ENCODE data around the gene JAK3. TPM values are rescaled to one million over a fixed set of nuclear protein-coding genes. Genes with fewer than 3 reads are reported as not detected.

The JAK3 gene
- total and polyA plus RNA-seq, 2 of the 8 experiments (the other 6 are each of a cell fraction or from before 2014, with no cell fraction given), result 4.0 to 4.7 TPM

- TF ChIP-seq, protein P1, sequence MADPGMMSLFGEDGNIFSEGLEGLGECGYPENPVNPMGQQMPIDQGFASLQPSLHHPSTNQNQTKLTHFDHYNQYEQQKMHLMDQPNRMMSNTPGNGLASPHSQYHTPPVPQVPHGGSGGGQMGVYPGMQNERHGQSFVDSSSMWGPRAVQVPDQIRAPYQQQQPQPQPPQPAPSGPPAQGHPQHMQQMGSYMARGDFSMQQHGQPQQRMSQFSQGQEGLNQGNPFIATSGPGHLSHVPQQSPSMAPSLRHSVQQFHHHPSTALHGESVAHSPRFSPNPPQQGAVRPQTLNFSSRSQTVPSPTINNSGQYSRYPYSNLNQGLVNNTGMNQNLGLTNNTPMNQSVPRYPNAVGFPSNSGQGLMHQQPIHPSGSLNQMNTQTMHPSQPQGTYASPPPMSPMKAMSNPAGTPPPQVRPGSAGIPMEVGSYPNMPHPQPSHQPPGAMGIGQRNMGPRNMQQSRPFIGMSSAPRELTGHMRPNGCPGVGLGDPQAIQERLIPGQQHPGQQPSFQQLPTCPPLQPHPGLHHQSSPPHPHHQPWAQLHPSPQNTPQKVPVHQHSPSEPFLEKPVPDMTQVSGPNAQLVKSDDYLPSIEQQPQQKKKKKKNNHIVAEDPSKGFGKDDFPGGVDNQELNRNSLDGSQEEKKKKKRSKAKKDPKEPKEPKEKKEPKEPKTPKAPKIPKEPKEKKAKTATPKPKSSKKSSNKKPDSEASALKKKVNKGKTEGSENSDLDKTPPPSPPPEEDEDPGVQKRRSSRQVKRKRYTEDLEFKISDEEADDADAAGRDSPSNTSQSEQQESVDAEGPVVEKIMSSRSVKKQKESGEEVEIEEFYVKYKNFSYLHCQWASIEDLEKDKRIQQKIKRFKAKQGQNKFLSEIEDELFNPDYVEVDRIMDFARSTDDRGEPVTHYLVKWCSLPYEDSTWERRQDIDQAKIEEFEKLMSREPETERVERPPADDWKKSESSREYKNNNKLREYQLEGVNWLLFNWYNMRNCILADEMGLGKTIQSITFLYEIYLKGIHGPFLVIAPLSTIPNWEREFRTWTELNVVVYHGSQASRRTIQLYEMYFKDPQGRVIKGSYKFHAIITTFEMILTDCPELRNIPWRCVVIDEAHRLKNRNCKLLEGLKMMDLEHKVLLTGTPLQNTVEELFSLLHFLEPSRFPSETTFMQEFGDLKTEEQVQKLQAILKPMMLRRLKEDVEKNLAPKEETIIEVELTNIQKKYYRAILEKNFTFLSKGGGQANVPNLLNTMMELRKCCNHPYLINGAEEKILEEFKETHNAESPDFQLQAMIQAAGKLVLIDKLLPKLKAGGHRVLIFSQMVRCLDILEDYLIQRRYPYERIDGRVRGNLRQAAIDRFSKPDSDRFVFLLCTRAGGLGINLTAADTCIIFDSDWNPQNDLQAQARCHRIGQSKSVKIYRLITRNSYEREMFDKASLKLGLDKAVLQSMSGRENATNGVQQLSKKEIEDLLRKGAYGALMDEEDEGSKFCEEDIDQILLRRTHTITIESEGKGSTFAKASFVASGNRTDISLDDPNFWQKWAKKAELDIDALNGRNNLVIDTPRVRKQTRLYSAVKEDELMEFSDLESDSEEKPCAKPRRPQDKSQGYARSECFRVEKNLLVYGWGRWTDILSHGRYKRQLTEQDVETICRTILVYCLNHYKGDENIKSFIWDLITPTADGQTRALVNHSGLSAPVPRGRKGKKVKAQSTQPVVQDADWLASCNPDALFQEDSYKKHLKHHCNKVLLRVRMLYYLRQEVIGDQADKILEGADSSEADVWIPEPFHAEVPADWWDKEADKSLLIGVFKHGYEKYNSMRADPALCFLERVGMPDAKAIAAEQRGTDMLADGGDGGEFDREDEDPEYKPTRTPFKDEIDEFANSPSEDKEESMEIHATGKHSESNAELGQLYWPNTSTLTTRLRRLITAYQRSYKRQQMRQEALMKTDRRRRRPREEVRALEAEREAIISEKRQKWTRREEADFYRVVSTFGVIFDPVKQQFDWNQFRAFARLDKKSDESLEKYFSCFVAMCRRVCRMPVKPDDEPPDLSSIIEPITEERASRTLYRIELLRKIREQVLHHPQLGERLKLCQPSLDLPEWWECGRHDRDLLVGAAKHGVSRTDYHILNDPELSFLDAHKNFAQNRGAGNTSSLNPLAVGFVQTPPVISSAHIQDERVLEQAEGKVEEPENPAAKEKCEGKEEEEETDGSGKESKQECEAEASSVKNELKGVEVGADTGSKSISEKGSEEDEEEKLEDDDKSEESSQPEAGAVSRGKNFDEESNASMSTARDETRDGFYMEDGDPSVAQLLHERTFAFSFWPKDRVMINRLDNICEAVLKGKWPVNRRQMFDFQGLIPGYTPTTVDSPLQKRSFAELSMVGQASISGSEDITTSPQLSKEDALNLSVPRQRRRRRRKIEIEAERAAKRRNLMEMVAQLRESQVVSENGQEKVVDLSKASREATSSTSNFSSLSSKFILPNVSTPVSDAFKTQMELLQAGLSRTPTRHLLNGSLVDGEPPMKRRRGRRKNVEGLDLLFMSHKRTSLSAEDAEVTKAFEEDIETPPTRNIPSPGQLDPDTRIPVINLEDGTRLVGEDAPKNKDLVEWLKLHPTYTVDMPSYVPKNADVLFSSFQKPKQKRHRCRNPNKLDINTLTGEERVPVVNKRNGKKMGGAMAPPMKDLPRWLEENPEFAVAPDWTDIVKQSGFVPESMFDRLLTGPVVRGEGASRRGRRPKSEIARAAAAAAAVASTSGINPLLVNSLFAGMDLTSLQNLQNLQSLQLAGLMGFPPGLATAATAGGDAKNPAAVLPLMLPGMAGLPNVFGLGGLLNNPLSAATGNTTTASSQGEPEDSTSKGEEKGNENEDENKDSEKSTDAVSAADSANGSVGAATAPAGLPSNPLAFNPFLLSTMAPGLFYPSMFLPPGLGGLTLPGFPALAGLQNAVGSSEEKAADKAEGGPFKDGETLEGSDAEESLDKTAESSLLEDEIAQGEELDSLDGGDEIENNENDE (IDR thresholded peaks at IDR 0.05; ENCODE audit: insufficient replicate concordance, low read length), result no peak
- TF ChIP-seq EZH2 (IDR thresholded peaks at IDR 0.05; ENCODE audit: low read depth, low read length, severe bottlenecking) (no peak), TCF12 (IDR thresholded peaks at IDR 0.05; ENCODE audit: low read depth, low read length) (no peak), RBBP5 (IDR thresholded peaks at IDR 0.05; ENCODE audit: borderline replicate concordance, low read depth, low read length) (0 out of 2 replicates have a peak, but pooled peaks have one; percentile 29), JUND (IDR thresholded peaks at IDR 0.05; ENCODE audit: low read length) (no peak), TAF7 (optimal IDR thresholded peaks at IDR 0.05; ENCODE audit: borderline replicate concordance, low read depth, low read length) (no peak), SIX5 (IDR thresholded peaks at IDR 0.05; ENCODE audit: low read depth, low read length) (no peak)
These were observed 68.5 kb downstream of the JAK3 start (continued) for GRCh38 chr19:17778968-17779929.

Measured in H1 (cell line).